Nephron progenitor cell (in vitro differentiated cells): ENCODE data around the gene APLF.

Source experiments
- DNase-seq: peaks from one replicate; pipeline ENCODE4 v3.0.0; 2021
- H3K27ac Mint-ChIP-seq: 2 replicates; pipeline ENCODE4 v1.8.0; 2021; ENCODE audit warnings: mild to moderate bottlenecking, moderate library complexity, mixed read lengths
- H3K27me3 Mint-ChIP-seq: 2 replicates; pipeline ENCODE4 v1.8.0; 2021; ENCODE audit warnings: mild to moderate bottlenecking, low read depth, mixed read lengths; ENCODE audit not compliant: poor library complexity
- H3K36me3 Mint-ChIP-seq: 2 replicates; pipeline ENCODE4 v1.8.0; 2021; ENCODE audit warnings: low read depth, mixed read lengths
- H3K4me1 Mint-ChIP-seq: 2 replicates; pipeline ENCODE4 v1.8.0; 2021; ENCODE audit warnings: mixed read lengths
- H3K4me3 Mint-ChIP-seq: 2 replicates; pipeline ENCODE4 v1.8.0; 2021; ENCODE audit warnings: mild to moderate bottlenecking, moderate library complexity, mixed read lengths
- H3K9me3 Mint-ChIP-seq: 2 replicates; pipeline ENCODE4 v1.8.0; 2021; ENCODE audit warnings: mild to moderate bottlenecking, moderate library complexity, mixed read lengths
- CTCF ChIP-seq: fragments of 200-600 bp; sonication (generic); IDR thresholded peaks from 2 replicates; pipeline ENCODE4 v1.5.0; 2021; ENCODE audit warnings: antibody characterized with exemption

Gene APLF

GRCh38 chr2:68558576-68558975 lies 91.2 kb downstream of the APLF start:
- Mint-ChIP-seq H3K36me3 (no peaks in the 10 kb centered on the region), H3K4me1 (peaks cover 5% of the 10 kb centered on the region), H3K27me3 (no peaks in the 10 kb centered on the region), H3K9me3 (no peaks in the 10 kb centered on the region), H3K4me3 (no peak overlapping the region), H3K27ac (no peak overlapping the region)
- DNase-seq, result no peak
- TF ChIP-seq CTCF, result no peak

GRCh38 chr2:68559692-68560091 lies 92.3 kb downstream of the APLF start:
- Mint-ChIP-seq H3K27me3 (no peaks in the 10 kb centered on the region), H3K4me1 (peaks cover 5% of the 10 kb centered on the region), H3K9me3 (no peaks in the 10 kb centered on the region), H3K4me3 (no peak overlapping the region), H3K36me3 (no peaks in the 10 kb centered on the region), H3K27ac (no peak overlapping the region)
- no peak for DNase-seq
- TF ChIP-seq CTCF, result no peak

- H3K4me3 Mint-ChIP-seq, result no peak overlapping the region
- no peaks in the 10 kb centered on the region for H3K27me3 Mint-ChIP-seq
- no peak overlapping the region for H3K27ac Mint-ChIP-seq
- H3K9me3 Mint-ChIP-seq, result no peaks in the 10 kb centered on the region
- TF ChIP-seq CTCF, result no peak
- peaks cover 5% of the 10 kb centered on the region for H3K4me1 Mint-ChIP-seq
- no peaks in the 10 kb centered on the region for H3K36me3 Mint-ChIP-seq
- no peak for DNase-seq
Measured at GRCh38 chr2:68560545-68560944, 93.2 kb downstream of the APLF start.

- no peaks in the 10 kb centered on the region for H3K36me3 Mint-ChIP-seq
- H3K4me1 Mint-ChIP-seq, result peaks cover 5% of the 10 kb centered on the region
- no peak for TF ChIP-seq CTCF
- no peak for DNase-seq
- no peak overlapping the region for H3K27ac Mint-ChIP-seq
- no peaks in the 10 kb centered on the region for H3K9me3 Mint-ChIP-seq
- H3K4me3 Mint-ChIP-seq, result no peak overlapping the region
- H3K27me3 Mint-ChIP-seq, result no peaks in the 10 kb centered on the region
Measured at GRCh38 chr2:68561372-68561771, 94.0 kb downstream of the APLF start.

- no peak for DNase-seq
- Mint-ChIP-seq H3K9me3 (no peaks in the 10 kb centered on the region), H3K27me3 (no peaks in the 10 kb centered on the region), H3K4me3 (no peak overlapping the region), H3K4me1 (peaks cover 5% of the 10 kb centered on the region), H3K36me3 (no peaks in the 10 kb centered on the region), H3K27ac (no peak overlapping the region)
- TF ChIP-seq CTCF, result no peak
Measured at GRCh38 chr2:68562934-68563333, 95.5 kb downstream of the APLF start.

- Mint-ChIP-seq H3K9me3 (peaks cover 2% of the 10 kb centered on the region), H3K27ac (no peak overlapping the region), H3K27me3 (peaks cover 3% of the 10 kb centered on the region), H3K4me3 (no peak overlapping the region), H3K36me3 (peaks cover 5% of the 10 kb centered on the region), H3K4me1 (peaks cover 5% of the 10 kb centered on the region)
- TF ChIP-seq CTCF, result no peak
- DNase-seq, result no peak
Measured at GRCh38 chr2:68564426-68564825, 97.0 kb downstream of the APLF start.
